NCI-H2227 treated with DMSO at 0.1 percent for 48 hours (cell line): ENCODE measurements around the gene CCKAR.
"Not testable (repeated sequence)": the region's sequence is repeated elsewhere in the genome, so short reads cannot be mapped to it uniquely, and the experiment has no call there.

ENCODE experiments used
- DNase-seq: peaks from one replicate; lab custom pipeline; 2025; lab: John Stamatoyannopoulos, UW

CCKAR gene, protein sequence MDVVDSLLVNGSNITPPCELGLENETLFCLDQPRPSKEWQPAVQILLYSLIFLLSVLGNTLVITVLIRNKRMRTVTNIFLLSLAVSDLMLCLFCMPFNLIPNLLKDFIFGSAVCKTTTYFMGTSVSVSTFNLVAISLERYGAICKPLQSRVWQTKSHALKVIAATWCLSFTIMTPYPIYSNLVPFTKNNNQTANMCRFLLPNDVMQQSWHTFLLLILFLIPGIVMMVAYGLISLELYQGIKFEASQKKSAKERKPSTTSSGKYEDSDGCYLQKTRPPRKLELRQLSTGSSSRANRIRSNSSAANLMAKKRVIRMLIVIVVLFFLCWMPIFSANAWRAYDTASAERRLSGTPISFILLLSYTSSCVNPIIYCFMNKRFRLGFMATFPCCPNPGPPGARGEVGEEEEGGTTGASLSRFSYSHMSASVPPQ

DNA sequence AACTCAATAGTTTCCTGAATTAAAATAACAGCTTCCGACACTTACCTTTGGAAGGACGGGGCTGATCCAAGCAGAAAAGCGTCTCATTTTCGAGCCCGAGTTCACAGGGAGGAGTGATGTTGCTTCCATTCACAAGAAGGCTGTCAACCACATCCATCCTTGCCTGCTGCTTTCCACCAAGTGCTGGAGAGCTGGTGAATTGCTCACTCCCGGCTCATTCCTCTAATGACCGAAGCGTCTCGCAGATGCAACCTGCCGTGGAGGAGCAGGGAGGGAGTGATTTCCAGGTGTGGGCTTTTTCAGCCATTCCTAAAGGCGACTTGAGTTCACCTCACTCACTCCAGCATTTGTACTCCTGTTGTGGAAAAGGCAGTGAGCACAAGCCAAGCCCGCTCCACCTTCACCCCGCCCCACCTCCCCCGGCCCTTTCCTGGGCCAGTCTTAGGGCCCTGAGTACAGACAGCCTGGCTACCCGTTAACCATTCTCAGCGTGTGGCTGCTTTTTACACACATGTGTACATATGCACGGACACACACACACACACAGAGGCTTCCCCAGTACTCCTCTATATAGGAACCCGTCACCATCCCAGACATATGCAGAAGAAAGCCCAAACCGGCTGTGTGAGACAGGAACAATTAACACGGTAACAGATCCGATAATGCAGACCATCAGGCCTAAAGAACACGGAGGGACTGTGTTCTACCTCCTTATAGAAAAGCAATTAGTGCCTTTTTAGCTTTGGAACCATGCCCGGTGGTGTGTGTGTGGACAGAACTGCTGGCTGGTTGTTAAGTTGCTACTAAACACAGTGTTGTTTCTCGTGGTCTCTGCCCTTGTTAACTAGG, at the start of gene CCKAR:
Gene CCKAR (minus strand): TSS at position 374 of the 849 bp plus-strand sequence. CDS start 217 bp downstream, at position 157.
- peak; percentile 15 for DNase-seq

DNA sequence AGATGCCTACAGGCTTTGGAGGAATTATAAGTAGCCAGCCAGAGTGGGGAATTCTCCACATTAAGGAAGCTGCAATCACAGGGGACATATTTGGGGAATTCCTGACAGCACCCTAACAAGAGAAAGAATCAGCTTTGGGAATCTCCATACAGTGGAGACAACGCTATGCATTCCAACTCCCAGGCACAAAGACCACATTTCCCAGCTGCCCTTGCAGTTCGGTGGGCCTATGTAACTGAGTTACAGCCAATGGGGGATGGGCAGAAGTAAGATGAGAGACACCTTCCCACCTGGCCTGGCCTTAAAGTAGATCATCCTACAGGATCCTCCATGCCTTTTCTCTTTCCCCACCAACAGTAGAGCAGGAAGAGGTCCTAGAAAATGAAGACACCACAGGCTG, 43.4 kb upstream of the CCKAR start:
- no peak for DNase-seq

DNA sequence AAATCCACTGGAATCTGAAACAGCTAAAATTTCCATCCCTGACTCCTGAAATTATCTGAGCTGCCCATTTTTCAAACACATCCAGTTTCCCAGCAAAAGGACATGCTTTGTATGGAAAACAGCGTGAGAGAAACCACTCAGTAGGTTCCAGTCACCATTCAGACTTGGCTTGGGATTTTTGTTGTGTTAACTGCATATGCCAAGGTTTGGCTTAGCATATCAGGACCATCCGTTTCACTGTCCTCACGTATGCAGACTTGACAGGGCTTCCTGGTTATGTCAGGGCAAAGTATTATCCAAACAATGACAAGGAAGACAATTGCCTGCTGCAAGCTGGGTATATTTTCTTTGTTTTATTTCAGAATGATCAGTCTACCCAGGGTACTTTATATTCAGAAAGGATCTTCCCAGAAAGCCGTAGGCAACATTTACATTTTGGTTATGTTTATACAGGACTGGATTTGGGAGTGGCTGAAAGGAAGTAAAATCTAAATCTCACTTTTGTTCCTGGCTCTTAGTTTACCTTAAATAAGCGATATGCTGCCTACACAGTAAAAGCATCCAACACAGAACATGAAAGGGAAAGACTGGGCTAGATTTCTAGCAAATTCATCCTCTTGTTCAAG, 41.3 kb upstream of the CCKAR start:
- DNase-seq, result no peak

DNA sequence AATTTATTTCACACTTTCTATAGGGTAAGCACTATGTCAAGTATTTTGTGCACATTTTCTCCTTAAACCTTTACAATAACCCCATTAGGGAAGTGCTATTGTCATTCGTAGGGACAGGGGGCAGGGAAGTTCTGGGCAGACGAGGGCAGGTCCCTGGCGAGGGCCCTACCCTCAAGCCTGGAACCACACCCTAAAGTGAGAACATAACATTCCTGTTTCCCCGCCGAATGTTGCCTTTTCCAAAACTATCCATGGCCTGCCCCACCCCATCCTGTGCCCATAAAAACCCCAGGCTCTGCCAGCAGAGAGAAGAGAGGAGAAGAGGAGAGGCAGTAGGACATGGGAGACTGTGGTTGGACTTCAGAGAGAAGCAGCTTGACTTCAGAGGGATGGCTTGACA, 39.8 kb upstream of the CCKAR start:
- DNase-seq, result no peak

DNA sequence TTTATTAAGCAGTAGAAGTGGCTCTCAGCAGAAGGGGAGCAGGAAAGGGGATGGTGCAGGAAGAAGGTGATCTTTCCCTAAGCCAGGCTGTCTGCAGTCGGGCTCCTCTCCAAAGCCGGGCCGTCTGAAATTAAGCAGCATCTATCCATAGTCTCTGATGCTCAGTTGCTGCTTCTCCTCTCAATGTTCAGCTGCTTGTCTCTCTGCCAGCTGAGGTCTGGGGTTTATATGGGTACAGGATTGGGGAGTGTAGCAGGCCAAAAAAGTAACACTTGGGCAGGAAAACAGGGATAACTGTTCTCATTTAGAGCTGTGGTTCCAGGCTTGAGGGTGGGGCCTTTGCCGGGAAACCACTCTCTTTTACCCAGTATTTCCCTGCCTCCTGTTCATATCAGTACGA, 39.2 kb upstream of the CCKAR start:
- no peak for DNase-seq

DNA sequence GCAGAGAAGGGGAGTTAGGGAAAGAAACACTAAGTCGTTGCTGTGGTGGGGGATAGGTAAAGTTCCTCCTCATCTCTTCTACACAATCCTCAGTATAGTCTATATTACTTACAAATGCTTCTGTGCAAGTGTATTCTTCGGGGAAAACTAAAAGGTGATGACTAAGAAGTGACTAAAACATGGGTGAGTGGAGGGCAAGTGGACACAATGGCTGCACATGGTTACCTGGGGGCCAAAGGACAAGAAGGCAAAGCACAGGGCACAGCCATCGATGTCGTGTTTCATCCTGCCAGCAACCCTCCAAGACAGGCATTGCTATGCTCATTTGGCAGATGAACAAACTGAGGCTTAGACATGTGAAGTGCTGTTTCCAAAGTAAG, 35.5 kb upstream of the CCKAR start:
- DNase-seq, result no peak

DNA sequence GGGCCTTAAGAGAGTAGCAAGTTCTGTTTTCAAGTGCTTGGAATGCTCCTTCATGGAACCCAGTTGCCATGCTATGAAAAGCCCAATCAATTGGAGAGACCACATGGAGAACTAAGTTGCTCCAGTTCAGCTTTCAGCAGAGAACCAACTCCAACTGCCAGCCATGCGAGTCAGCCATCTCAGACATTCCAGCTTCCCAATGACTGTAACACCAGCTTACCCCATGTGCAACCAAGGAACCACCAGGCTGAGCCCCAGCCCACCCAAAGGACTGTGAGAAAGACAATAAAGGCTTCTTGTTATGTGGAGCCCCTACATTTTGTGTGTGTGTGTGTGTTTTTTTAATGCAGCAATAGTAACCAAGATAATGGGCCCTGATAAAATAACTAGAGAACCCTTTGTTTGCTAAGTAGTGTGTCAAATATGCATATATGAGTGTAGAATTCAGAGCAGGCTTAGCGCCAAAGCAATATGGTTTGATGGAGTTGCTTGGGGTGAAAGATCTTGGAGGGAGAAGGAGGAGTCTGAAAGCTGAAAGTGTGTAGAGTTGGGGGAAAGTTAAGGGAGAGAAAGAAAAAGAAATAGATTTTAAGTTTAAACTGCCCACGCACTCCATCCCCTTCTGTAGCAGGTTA, 35.0 kb upstream of the CCKAR start:
- DNase-seq, result no peak

DNA sequence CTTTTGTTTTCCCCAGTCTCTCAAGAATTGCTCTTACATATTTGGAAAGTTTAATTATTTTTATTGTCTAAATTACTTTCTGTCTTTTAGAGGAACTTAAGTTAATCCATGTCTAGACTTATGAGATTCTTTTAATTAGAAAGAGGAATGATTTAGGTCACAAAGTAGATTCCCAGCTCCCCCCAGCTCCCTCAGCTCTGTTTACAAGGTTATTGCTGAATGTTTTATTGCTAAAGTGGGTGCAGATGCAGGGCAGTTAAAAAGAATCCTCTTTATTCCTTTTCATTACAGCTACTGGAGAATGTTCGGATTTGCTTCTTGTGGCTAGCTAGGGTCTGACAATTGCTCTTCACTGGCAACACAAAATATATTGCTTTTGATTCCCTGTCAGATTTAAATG, 33.7 kb upstream of the CCKAR start:
- DNase-seq, result no peak

DNA sequence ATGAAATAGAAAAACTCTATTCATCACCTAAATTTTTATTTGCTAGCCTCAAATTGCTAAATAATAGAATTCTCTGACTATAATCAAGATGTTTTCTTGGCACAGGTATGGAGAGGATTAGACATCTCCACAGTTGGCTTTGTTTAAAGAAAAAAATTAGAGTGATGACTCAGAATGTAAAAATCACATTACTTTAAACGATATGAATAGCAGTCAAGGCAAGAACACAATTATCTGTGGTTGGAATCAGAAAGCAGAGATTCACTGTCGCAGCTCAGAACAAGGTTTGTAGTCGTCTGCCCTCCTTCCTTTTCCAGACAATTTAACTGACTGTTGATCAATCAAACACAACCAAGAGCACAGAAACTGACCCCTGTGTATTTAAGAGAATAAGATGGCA, 32.2 kb upstream of the CCKAR start:
- no peak for DNase-seq

DNA sequence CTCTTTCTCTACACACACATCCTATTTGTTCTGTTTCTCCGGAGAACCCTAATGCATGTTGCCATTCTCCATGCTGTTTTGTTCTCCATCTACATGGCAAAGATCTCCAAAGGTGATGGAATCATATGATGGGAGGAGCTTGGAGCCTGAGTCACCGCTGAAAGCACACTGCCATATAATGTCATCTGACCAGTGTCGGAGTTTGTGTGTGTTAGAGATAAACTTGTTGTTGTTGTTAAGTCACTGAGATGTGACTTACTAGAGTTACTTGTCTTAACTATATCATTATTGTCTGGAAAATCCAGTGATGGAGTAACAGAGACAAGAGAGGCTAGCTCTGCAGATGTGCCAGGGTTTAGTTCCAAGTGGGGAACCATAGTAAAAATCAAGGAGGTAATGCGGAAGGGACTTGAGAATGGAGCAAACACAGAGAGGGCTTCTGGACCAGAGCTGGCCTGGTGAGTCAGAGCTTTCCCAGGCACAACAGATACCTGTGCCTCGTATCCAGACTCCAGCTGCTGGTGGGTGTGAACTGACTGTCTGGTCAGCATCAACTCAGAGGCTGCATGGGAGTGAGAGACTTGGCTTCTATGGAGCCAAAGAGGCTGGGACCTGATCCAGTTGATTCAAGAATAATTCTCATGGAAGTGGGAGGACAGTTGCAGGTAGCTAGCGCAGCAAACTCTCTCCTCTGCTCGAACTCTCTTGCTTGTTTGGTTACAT, 30.6 kb upstream of the CCKAR start:
- no peak for DNase-seq

DNA sequence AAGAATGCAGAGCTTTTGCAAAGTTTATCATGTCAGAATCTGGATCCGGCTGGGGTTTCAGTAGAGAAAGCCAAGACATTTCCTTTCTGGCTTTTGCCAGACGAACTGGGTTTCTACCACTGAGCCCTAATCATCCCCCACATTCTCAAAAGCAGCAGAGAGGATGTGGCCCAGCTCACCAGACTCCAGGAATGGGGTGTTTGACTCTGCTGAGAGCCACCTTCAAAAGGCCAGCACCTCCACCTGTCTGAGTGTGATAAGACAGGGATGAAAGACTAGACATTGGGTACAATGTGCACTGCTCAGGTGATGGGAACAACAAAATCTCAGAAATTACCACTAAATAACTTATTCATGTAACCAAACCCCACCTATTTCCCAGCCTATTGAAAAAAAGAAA, 25.7 kb upstream of the CCKAR start:
- no peak for DNase-seq

DNA sequence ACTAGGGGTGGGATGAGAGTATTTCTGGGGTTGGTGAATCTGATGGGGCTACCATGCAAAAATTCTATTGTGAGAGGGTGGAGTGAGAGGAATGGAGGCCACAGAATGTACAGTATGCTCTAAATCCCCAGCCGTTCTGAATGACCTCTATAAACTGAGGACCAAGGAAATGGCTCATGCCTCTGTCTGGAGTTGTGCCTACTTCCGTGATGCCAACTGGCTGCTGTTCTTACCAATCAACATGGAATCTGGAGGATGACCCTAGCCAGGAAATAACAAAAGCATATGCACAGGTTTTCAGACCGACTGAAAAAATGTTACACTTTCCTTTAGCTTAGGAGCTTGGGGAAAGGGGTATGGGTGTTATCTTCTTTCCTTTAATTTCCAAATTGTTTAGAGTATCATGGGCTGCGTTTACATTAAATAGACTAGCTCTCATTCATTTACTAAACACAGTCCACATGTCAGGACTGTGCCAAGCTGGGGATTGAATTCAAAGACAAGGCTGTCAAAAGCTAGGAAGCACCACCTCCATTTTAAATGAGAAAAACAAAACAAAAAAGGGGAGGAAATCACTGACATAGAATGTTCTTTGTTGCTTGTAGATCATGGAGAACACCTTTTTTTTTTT, 20.2 kb upstream of the CCKAR start:
- DNase-seq, result no peak

DNA sequence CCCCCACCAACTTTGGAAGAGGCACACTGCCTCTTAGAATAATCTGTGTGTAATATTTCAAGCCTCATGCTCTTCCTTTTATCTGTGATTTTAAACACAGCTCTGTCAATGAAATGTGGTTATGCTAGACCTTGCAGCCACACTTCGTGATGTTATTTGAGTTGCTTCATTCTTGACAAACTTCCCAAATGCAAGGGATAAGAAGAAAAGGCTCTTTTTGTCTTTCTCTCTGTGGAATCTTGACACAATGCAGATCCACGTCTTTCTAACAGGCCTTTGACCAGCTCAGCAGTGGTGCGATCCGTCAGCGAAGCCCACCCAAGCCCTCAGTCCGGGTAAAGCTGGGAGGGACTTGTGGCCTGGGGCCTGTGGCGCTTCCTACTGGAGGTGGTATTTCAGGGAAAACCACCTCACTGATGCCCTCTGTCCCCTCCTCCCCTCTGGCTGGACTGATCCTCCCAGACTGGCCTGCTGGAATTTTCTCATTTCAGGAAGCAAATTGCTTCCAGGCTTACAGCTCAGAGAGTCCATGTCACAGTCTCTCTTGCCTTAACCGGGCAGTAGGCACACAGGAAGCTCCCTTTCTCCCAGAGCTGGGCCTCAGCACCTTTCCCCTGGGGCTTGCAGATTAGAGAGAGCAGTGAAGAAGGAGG, 19.5 kb upstream of the CCKAR start:
- DNase-seq, result no peak

DNA sequence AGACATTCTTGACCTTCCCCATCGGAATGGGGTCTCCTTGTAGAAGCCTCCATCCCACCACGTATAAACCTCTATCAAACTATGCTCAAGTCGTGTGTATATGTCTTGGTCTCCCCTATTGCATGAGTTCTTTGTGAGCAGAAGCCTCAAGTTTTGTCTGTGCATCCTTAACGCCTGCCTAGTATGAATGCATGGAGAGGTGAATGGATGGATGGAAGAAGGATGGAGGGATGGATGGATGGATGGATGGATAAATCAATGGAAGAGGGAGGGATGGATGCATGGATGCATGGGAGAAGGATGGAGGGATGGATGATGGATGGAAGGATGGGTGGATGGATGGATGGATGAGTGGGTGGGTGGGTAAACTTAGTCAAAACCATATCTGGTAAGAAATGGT, 17.0 kb upstream of the CCKAR start:
- DNase-seq, result no peak

DNA sequence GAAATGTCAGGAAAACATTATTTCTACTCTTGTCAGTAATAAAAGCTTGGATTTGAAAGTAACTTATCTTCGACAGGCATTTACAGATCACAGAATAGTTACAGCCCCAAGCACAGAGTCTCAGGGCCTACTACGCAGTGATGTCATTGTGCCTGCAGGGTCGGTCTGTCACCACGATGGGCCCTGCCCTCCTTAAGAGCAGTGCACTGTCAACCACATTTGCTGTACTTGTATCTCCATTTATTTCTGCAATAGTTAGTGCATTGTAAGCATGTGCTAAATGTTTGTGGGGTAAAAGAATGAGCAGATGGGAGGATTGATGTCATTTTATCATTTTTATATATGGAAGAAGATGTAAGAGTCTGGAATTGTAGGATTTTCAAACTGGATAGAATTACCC, 13.6 kb upstream of the CCKAR start:
- no peak for DNase-seq

DNA sequence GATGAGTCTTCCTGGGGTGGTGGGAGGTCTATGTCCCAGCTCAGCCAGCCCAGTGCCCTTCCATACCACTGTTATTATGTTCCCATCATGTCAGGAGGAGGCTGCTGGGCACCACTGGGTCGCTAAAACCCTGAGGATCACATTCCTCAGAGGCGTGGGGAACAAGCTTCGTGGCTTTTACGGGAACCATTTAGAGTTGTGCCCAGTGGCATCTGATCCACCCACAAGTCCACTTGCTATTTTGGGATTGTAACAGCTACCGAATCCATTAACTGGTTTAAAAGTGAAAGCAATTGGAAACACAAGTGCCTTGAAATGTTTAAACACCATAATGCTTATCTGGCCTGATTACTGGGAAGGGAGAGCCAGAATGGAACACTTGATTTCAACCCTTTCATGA, 13.1 kb upstream of the CCKAR start:
- DNase-seq, result no peak

DNA sequence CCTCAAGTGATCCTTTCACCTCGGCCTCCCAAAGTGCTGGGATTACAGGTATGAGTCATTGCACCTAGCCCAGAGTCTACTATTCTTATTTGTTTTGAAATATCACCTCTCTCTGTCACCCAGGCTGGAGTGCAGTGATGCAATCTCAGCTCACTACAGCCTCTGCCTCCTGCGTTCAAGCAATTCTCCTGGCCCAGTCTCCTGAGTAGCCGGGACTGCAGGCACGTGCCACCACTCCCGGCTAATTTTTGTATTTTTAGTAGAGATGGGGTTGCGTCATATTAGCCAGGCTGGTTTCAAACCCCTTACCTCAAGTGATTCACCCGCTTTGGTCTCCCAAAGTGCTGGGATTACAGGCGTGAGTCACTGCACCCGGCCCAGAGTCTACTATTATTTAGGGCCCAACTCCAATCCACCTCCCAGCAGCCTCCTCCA, 10.3 kb upstream of the CCKAR start:
- DNase-seq, result not testable (repeated sequence)

DNA sequence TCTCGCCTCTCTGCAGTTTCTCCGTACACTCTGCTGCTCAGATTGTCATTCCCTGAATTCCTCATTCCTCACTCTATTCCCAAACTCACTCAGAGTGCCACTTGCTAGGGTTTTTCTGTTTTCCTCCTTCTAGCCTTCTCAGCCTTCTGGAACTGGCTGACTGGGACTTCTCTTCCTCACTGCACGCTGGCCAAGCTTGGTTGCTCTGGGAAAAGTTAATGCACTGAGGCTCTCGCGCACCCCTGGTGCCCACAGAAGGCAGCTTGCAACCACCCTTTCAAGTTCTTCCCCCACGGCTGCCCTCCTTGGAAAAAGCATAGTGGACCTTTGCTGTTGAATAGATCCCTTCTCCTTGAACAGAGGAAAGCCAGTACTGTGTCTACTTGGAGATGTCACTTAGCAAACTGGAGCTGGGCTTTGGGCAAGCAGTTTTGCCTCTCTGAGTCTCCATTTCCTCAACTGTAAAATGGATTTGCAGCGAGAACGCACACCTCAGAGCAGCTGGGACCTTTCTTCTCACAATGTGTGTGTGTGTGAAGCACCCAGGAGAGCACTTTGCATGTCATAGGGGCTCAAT, 6.0 kb upstream of the CCKAR start:
- DNase-seq, result no peak

DNA sequence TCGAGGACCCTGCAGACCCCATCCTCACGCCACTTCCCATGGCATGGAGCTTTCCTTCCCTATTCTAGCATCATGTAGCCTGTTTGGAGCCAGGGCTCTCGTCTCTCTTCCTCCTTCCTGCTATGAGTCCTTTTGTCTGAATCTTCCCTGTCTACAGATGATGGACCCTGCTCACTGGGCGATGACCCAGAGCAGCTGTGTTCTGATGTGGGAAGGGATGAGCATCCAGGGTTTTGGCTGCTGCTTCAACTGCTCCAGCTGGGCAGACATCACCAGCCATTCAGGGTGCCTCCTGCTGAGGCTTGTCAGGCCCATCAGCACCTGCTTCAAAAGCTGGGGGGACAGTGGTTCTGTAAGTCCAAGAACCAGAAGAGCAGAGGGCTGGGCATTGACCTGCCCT, 3.2 kb upstream of the CCKAR start:
- no peak for DNase-seq

DNA sequence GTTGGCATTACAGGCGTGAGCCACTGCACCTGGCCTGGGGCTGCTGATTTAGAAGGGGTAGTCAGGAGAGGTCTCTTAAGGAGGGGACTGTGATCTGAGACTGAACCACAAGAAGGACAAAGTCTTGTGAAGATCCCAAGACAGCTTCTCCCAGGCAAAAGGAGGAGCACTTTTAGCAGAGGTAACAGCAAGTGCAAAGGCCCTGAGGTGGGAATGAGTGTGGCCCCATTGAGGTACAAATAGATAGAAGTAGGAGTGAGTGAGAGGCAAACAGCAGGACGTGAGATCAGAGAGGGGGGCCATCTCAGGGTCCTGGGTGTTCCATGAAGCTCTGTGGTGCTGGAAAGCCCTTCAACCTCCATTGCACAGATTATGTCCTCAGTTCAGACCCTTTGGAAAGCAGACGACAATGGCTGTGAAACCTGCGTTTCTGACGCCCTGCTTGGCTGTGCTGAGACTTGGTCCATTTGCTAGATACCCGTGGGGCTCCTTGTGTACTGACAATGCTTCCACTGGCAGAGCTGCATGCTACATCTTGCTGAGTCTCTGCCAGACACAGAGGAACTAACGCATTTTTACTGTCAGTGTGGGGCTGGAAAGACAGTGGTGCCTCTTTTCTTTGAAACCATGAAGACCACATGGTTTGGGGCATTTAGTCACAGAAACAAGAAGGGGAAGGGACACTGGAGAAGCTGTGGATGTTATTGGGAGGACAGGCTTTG, 1.3 kb upstream of the CCKAR start:
- no peak for DNase-seq
